Measurements from ENCODE around the gene TBL3. TPM values are rescaled to one million over a fixed set of nuclear protein-coding genes. Genes with fewer than 3 reads are reported as not detected.

Gene TBL3
- total RNA-seq, 2 donors from 2014 or later = 17.6 to 20.1 TPM

DNA sequence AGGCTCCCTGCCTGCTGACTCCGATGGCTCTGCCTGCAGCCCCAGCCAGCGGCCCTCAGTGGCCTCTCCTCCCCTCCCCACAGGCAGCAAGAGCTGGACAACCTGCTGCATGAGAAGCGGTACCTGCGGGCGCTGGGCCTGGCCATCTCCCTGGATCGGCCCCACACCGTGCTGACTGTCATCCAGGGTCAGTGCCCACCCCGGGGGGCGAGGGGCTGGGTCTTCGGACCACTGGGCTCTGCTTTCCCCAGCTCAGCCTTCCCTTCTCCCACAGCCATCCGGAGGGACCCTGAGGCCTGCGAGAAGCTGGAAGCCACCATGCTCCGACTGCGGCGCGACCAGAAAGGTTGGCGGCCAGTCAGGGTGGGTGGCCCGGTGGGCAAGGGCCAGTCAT, 6.0 kb downstream of the TBL3 start:
- intact Hi-C loops (cut with DNase I) = no loop called here
- no peak for DNase-seq (ENCODE audit: low spot score)

DNA sequence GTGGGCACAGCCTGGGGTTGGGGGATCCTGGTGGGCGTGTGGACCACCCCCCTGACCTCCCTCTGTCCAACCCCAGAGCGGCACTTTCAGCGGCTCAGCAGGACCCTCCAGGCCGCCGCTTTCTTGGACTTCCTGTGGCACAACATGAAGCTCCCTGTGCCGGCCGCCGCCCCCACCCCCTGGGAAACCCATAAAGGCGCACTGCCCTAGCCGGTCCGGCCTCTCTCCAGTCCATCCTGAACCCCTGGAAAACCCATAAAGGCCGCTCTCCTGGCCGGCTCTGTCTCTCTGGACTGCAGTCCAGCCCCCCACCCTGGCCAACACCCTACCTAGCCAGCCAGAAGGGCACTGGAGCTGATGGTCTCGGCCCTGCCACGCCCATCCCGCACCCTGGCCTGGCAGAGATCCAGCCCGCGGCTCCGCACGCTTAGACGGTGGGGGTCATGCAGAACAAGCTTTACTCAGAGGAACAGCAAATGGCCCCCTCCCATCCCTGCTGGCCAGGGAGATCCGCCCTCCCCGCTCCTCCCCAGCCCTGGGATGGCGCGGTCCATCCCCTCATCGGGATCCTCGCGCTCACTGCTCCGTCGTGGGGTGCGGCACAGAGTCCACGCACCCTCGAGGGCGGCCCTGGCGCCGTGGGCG, 6.7 kb downstream of the TBL3 start:
- intact Hi-C loops (cut with DNase I) = no loop called here
- no peak for DNase-seq (ENCODE audit: low spot score)

- intact Hi-C loops (cut with DNase I) = no loop called here
- no peak for DNase-seq (ENCODE audit: low spot score)
Observed at GRCh38 chr16:1979271-1980029, 7.6 kb downstream of the TBL3 start.

DNA sequence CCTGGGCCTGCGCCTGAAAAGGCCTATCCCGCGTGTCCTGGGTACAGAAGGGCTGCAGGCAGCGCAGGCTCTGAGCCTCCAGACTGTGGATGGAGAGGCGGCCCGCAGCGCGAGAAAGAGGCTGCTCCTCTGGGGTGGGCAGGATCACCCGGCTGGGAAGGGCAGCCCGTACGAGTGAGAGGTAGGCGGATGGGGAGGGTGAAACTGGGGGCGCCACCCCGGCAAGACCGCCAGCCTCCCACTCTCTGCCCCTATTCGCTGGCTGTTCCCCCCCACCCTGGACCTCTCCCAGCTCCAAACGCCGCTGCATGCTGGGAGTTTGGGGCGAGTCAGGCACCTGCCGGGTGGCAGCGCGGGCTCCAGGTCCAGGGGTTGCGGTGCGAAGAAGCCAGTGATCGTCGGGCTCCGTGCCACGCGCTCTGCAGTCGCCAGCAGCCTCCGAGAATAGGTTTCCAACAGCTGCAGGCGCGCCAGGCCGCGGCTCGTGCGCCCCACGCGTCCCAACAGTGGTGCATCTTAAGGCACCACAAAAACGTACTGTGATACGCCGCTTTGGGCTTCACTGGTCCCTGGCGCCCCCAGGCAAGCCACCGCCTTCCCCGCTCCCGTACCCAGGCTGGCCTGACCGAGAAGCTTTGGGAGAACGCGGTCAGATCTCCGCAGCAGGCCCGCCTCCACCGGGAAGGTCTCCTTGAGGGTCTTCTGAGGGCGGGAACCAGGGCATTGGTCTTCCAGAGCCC, 8.3 kb downstream of the TBL3 start:
- no peak for DNase-seq (ENCODE audit: low spot score)
- intact Hi-C loops (cut with DNase I) = no loop called here

DNA sequence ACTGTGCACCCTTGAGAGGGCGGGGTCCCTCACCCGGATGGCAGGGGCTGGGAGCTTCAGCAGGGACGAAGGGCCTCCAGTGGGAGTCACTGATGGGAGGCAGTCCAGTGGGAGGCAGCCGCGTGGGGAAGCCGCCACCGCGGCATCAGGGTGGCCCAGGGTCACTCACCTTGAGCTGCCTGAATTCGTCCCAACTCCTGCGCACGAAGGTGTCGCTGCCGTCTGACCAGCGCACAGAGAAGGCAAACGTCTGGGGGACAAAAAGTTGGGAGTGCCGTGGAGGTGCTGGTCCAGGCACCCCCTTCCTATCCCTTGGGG, 8.9 kb downstream of the TBL3 start:
- DNase-seq (ENCODE audit: low spot score) = no peak
- intact Hi-C loops (cut with DNase I) = no loop called here

GRCh38 chr16:1981398-1981836, 9.6 kb downstream of the TBL3 start, which contains the start of gene NOXO1:
NOXO1 (minus strand) TSS chr16:1981469; CDS start chr16:1981179, 290 bp downstream.
- no peak for DNase-seq (ENCODE audit: low spot score)
- intact Hi-C loops (cut with DNase I) = no loop called here

DNA sequence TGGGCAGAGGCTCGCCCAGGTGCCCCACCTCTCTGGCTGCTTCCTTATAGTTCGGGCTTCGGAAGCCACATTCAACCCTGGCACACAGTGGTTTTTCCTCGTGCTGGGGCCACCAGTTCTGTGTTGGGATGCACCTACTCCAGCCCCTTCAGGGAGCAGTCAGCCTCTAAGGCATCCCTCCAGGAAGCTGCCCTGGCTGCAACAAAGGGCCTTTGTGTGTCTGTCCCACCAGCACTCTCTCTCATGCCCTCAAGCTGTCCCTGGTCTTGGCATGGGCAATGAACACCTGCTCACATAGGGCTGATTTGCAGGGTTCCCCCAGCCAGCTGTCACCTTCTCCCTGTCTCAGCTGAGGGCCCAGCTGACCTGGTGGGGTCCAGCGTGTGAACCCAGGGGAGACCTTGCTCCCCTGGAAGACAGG, 10.2 kb downstream of the TBL3 start:
- intact Hi-C loops (cut with DNase I) = no loop called here
- no peak for DNase-seq (ENCODE audit: low spot score)

- intact Hi-C loops (cut with DNase I) = no loop called here
- DNase-seq (ENCODE audit: low spot score) = no peak
Observed at GRCh38 chr16:1982991-1983543, 11.2 kb downstream of the TBL3 start.

- intact Hi-C loops (cut with DNase I) = no loop called here
- DNase-seq (ENCODE audit: low spot score) = peak; percentile 97
Observed at GRCh38 chr16:1983544-1984346, 11.9 kb downstream of the TBL3 start, which contains the start of gene GFER. GFER (plus strand) TSS chr16:1984193; CDS start chr16:1984219, 26 bp downstream.

GRCh38 chr16:1984347-1985225, 12.7 kb downstream of the TBL3 start:
- DNase-seq (ENCODE audit: low spot score) = no peak
- intact Hi-C loops (cut with DNase I) = no loop called here

- intact Hi-C loops (cut with DNase I) = no loop called here
- no peak for DNase-seq (ENCODE audit: low spot score)
Observed at GRCh38 chr16:1985466-1986150, 13.8 kb downstream of the TBL3 start.

GRCh38 chr16:1987198-1987597, 15.3 kb downstream of the TBL3 start:
- no peak for DNase-seq (ENCODE audit: low spot score)

DNA sequence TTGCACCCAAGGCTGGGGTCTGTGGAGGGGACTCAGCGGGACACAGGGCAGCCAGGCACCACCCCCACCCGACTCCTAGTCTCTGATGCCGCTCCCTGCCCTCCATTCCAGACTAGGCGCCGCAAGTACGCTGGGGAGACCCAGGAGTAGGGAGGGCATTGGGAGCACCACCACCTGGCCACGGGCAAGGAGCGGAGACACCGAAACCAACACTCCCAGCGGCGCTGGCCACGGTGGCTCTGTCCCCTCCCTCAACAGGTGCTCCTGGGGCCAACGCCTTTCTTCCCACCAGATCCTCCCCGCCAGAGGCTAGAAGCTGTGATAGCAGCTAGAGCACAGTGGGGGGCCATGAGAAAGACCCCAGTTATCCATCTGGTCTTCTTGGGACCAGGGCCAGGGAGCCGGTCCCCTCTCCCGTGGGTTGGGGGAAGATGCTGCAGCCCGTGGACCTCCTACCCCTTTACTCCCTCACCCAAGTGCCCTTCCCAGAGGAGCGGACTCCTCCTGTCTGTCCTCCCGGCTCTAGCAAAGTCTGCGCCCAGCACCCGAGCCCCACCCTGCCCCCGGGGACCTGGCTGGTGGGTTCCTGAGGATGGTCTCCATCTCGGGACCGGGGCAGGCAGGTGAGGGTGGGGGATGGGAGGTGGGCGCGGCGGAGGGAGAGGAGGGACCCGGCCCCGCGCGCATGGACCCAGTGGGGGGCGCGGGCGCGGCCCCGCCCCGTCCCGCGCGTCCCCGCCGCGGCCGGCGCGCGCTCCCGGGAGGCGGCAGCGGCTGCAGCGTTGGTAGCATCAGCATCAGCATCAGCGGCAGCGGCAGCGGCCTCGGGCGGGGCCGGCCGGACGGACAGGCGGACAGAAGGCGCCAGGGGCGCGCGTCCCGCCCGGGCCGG, 17.6 kb downstream of the TBL3 start, which contains the start of gene SYNGR3:
Gene SYNGR3 (plus strand): TSS at position 762 of the 892 bp plus-strand sequence. CDS start 133 bp downstream, outside the sequence.
- no peak for DNase-seq (ENCODE audit: low spot score)
- intact Hi-C loops (cut with DNase I) = no loop called here

More at GRCh38 chr16:1987198-1987597, 15.3 kb downstream of the TBL3 start:
- intact Hi-C loops (cut with DNase I) = no loop called here

GRCh38 chr16:1990101-1990350, 18.2 kb downstream of the TBL3 start:
- intact Hi-C loops (cut with DNase I) = no loop called here
- DNase-seq (ENCODE audit: low spot score) = no peak

- intact Hi-C loops (cut with DNase I) = no loop called here
Observed at GRCh38 chr16:1990351-1991134, 18.7 kb downstream of the TBL3 start.

GRCh38 chr16:1991135-1991551, 19.3 kb downstream of the TBL3 start:
- DNase-seq (ENCODE audit: low spot score) = no peak
- intact Hi-C loops (cut with DNase I) = no loop called here

More at GRCh38 chr16:1990351-1991134, 18.7 kb downstream of the TBL3 start:
- no peak for DNase-seq (ENCODE audit: low spot score)
